Fibroblast of lung (primary cell): Measurements from ENCODE around the gene KAT7. TPM values are rescaled to one million over a fixed set of nuclear protein-coding genes. Genes with fewer than 3 reads are reported as not detected.
A peak's percentile ranks its signal among the peaks of the same experiment; 100 is the strongest.

ENCODE experiments used
- DNase-seq, 2 donors: peaks; one replicate each; pipeline versions ENCODE4 v3.0.0 to v3.0.0-alpha.2; 2010; ENCODE audit warnings: low read depth in 2 of 2
- H2AFZ ChIP-seq: 2 replicates; pipeline ENCODE4 v1.5.1; 2012; ENCODE audit warnings: low read length, control low read depth, inconsistent platforms
- H3K27ac ChIP-seq: 2 replicates; pipeline ENCODE4 v1.5.1; 2011; ENCODE audit warnings: low read length, control low read depth; ENCODE audit not compliant: insufficient read depth
- H3K27me3 ChIP-seq: 2 replicates; pipeline ENCODE4 v1.5.1; 2011; ENCODE audit warnings: mild to moderate bottlenecking, low read length; ENCODE audit not compliant: control insufficient read depth, insufficient read depth
- H3K36me3 ChIP-seq: 2 replicates; pipeline ENCODE4 v1.5.1; 2011; ENCODE audit warnings: low read length; ENCODE audit not compliant: control insufficient read depth, insufficient read depth
- H3K4me1 ChIP-seq: 2 replicates; pipeline ENCODE4 v1.5.1; 2011; ENCODE audit warnings: low read length; ENCODE audit not compliant: control insufficient read depth, insufficient read depth; ENCODE audit errors: extremely low read depth
- H3K4me2 ChIP-seq: 2 replicates; pipeline ENCODE4 v1.5.1; 2011; ENCODE audit warnings: low read length, control low read depth; ENCODE audit not compliant: insufficient read depth; ENCODE audit errors: extremely low read depth
- H3K4me3 ChIP-seq, 4 experiments: fragments of 200-600 bp in 1 of 4; sonication (generic) in 1 of 4; replicated peaks in 1 of 4; 2 replicates each; pipeline ENCODE4 v1.5.1; 2011 to 2016; ENCODE audit warnings: low read length in 4 of 4, low read depth in 3 of 4, mild to moderate bottlenecking in 3 of 4, control low read depth in 2 of 4, inconsistent platforms in 1 of 4, mixed read lengths in 1 of 4; ENCODE audit not compliant: insufficient read depth in 1 of 4; ENCODE audit errors: control extremely low read depth in 1 of 4
- H3K79me2 ChIP-seq: 2 replicates; pipeline ENCODE4 v1.5.1; 2012; ENCODE audit warnings: mild to moderate bottlenecking, low read length, inconsistent platforms; ENCODE audit not compliant: control insufficient read depth, insufficient read depth
- H3K9ac ChIP-seq: 2 replicates; pipeline ENCODE4 v1.5.1; 2011; ENCODE audit warnings: mild to moderate bottlenecking, low read length, control low read depth; ENCODE audit not compliant: insufficient read depth
- H3K9me3 ChIP-seq: 2 replicates; pipeline ENCODE4 v1.5.1; 2012; ENCODE audit warnings: low read depth, low read length; ENCODE audit not compliant: control insufficient read depth, insufficient read depth
- H4K20me1 ChIP-seq: 2 replicates; pipeline ENCODE4 v1.5.1; 2011; ENCODE audit warnings: low read length; ENCODE audit not compliant: control insufficient read depth, insufficient read depth; ENCODE audit errors: extremely low read depth
- CTCF ChIP-seq, 2 donors: IDR thresholded peaks in 1 of 2; conservative IDR thresholded peaks in 1 of 2; 1 replicate in 1 of 2; 2 replicates in 1 of 2; pipeline ENCODE4 v1.5.1; 2011 to 2012; ENCODE audit warnings: low read length in 2 of 2, control low read depth in 1 of 2, inconsistent platforms in 1 of 2, low read depth in 1 of 2, mild to moderate bottlenecking in 1 of 2
- EZH2 ChIP-seq: IDR thresholded peaks from 2 replicates; pipeline ENCODE4 v1.5.1; 2012; ENCODE audit warnings: low read length, control low read depth, mild to moderate bottlenecking; ENCODE audit errors: missing control alignments
- polyA plus RNA-seq, 2 donors: library from polyadenylated mRNA; depleted of rRNA in 1 of 2; stranded (reverse) in 1 of 2; unstranded in 1 of 2; fragments of >200 nt; gene quantifications; 2 replicates each; pipeline ENCODE4 v1.2.1, GENCODE V29; 2011 to 2012; ENCODE audit warnings: missing spikeins in 1 of 2
- total RNA-seq: library from RNA; depleted of rRNA; stranded (reverse); fragments of >200 nt; gene quantifications from 2 replicates; pipeline ENCODE4 v1.2.1, GENCODE V29; 2014

Gene KAT7
- total and polyA plus RNA-seq, 2 donors (not counting 1 experiment from before 2014, with no cell fraction given) = 25.6 to 35.5 TPM

GRCh38 chr17:49763735-49764558 lies 24.5 kb upstream of the KAT7 start, which contains the start of gene FAM117A:
TSS of gene FAM117A (minus strand) at chr17:49764131. CDS start at chr17:49764087, 44 bp downstream.
- Histone ChIP-seq H2AFZ (peak within 1 kb of the TSS; percentile 54), H3K9me3 (no peaks in the 10 kb centered on the region), H4K20me1 (no peaks in the 10 kb centered on the region), H3K36me3 (no peaks in the 10 kb centered on the region), H3K27me3 (peaks cover 23% of the 10 kb centered on the region), H3K4me1 (peaks cover 2% of the 10 kb centered on the region), H3K4me3 (peak within 1 kb of the TSS; percentile 48 to 70 (median 54)), H3K9ac (no peak within 1 kb of the TSS), H3K27ac (no peak within 1 kb of the TSS), H3K79me2 (no peaks in the 10 kb centered on the region), H3K4me2 (peak within 1 kb of the TSS; percentile 85)
- peak; percentile 96 to 98 for DNase-seq
- TF ChIP-seq EZH2 (no peak), CTCF (conservative IDR thresholded peaks at IDR 0.05 in 1 of 2, IDR thresholded peaks at IDR 0.05 in 1 of 2; ENCODE audit: low read depth in 1 of 2, low read length in 2 of 2) (no peak)

- H3K4me3 ChIP-seq = peak overlapping the region; percentile 27 to 47 (median 36)
- H3K9me3 ChIP-seq = no peaks in the 10 kb centered on the region
- H3K27ac ChIP-seq = no peak overlapping the region
- DNase-seq = no peak
- peaks cover 2% of the 10 kb centered on the region for H3K4me1 ChIP-seq
- no peak overlapping the region for H3K9ac ChIP-seq
- TF ChIP-seq CTCF (conservative IDR thresholded peaks at IDR 0.05 in 1 of 2, IDR thresholded peaks at IDR 0.05 in 1 of 2; ENCODE audit: low read depth in 1 of 2, low read length in 2 of 2) (no peak), EZH2 (no peak)
- no peaks in the 10 kb centered on the region for H4K20me1 ChIP-seq
- H3K36me3 ChIP-seq = no peaks in the 10 kb centered on the region
- H3K4me2 ChIP-seq = peak overlapping the region; percentile 77
- peaks cover 23% of the 10 kb centered on the region for H3K27me3 ChIP-seq
- peak overlapping the region; percentile 14 for H2AFZ ChIP-seq
- no peaks in the 10 kb centered on the region for H3K79me2 ChIP-seq
These were observed 23.8 kb upstream of the KAT7 start for GRCh38 chr17:49764559-49765180.

GRCh38 chr17:49766918-49767530 lies 21.5 kb upstream of the KAT7 start:
- H3K9ac ChIP-seq = no peak overlapping the region
- H3K79me2 ChIP-seq = no peaks in the 10 kb centered on the region
- H3K36me3 ChIP-seq = no peaks in the 10 kb centered on the region
- no peak for DNase-seq
- no peak for TF ChIP-seq EZH2
- TF ChIP-seq CTCF (conservative IDR thresholded peaks at IDR 0.05 in 1 of 2, IDR thresholded peaks at IDR 0.05 in 1 of 2; ENCODE audit: low read depth in 1 of 2, low read length in 2 of 2) = no peak
- H3K4me1 ChIP-seq = peaks cover 2% of the 10 kb centered on the region
- peaks cover 19% of the 10 kb centered on the region for H3K27me3 ChIP-seq
- no peak overlapping the region for H2AFZ ChIP-seq
- no peak overlapping the region for H3K27ac ChIP-seq
- H3K4me2 ChIP-seq = no peak overlapping the region
- H3K9me3 ChIP-seq = no peaks in the 10 kb centered on the region
- no peak overlapping the region for H3K4me3 ChIP-seq
- no peaks in the 10 kb centered on the region for H4K20me1 ChIP-seq
